Kasumi-1 (cell line): Measurements from ENCODE around the gene KLHL40.

Source experiments
- DNase-seq, 2 experiments: peaks; one replicate each; lab custom pipeline; 2025; lab: John Stamatoyannopoulos, UW

Gene KLHL40, protein sequence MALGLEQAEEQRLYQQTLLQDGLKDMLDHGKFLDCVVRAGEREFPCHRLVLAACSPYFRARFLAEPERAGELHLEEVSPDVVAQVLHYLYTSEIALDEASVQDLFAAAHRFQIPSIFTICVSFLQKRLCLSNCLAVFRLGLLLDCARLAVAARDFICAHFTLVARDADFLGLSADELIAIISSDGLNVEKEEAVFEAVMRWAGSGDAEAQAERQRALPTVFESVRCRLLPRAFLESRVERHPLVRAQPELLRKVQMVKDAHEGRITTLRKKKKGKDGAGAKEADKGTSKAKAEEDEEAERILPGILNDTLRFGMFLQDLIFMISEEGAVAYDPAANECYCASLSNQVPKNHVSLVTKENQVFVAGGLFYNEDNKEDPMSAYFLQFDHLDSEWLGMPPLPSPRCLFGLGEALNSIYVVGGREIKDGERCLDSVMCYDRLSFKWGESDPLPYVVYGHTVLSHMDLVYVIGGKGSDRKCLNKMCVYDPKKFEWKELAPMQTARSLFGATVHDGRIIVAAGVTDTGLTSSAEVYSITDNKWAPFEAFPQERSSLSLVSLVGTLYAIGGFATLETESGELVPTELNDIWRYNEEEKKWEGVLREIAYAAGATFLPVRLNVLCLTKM

DNA sequence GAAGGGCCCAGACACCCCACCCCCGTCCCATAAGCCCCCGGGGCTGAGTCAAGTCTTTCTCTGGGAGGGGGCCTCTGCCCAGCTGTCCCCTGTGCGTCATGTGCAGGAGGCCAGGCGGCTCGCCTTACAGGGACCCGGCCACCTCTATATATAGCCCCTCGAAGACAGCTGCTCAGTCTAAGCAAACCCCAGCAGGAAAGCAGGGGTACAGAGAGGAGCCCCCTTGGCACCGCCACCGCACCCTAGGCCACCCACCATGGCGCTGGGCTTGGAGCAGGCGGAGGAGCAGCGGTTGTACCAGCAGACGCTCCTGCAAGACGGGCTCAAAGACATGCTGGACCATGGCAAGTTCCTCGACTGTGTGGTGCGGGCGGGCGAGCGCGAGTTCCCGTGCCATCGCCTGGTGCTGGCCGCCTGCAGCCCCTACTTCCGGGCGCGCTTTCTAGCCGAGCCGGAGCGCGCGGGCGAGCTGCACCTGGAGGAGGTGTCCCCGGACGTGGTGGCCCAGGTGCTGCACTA, at the start of gene KLHL40:
Gene KLHL40, plus strand, starts transcription at position 175 of the 519 bp plus-strand sequence. Its CDS starts 82 bp downstream, at position 257.
- no peak for DNase-seq

DNA sequence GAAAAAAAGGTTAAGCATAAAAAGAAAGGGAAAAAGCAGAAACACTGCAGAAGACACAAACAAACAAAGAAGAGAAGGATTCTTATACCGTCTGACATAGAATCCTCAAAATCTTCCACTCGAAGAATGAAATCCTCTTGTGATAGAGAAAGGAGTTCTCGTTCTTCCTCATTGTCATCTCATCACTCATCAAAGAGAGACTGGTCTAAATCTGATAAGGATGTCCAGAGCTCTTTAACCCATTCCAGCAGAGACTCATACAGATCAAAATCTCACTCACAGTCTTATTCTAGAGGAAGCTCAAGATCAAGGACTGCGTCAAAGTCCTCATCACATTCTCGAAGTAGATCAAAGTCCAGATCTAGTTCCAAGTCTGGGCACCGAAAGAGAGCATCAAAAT, 48.3 kb upstream of the KLHL40 start:
- no peak for DNase-seq

DNA sequence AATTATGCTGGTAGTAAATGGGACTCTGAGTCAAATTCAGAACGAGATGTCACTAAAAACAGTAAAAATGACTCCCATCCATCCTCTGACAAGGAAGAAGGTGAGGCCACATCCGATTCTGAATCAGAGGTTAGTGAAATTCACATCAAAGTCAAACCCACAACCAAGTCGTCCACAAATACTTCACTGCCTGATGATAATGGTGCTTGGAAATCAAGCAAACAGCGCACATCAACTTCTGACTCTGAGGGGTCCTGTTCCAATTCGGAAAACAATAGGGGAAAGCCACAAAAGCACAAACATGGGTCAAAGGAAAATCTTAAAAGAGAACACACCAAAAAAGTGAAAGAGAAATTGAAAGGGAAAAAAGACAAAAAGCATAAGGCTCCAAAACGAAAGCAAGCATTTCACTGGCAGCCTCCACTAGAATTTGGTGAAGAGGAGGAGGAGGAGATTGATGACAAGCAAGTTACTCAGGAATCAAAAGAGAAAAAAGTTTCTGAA, 46.9 kb upstream of the KLHL40 start:
- no peak for DNase-seq

DNA sequence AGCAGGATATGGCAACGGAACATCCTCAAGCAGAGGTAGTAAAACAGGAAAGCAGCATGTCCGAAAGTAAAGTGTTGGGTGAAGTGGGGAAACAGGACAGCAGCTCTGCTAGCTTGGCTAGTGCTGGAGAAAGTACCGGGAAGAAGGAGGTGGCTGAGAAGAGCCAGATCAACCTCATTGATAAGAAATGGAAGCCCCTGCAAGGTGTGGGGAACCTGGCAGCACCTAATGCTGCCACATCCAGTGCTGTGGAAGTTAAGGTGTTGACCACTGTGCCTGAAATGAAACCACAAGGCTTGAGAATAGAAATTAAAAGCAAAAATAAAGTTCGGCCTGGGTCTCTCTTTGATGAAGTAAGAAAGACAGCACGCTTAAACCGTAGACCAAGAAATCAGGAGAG, 46.1 kb upstream of the KLHL40 start:
- DNase-seq: no peak

DNA sequence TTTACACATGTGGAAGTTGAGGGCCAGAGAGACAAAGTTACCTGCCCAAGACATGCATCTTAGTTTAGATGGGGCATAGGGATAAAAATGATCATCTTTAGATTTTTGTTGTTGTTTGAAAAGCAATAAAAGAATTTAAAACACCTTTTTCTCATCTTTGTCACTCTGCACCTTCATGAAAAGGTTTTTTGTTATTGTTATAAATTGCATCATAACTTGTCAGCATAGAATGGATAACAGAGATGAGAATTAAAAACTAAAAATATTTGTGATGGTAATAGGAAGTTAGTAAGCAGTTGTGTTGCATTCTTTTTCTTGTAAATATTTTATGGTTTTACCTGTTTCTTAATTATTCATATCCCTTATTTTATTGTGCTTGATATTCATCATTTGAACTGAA, 45.2 kb upstream of the KLHL40 start:
- DNase-seq: no peak

DNA sequence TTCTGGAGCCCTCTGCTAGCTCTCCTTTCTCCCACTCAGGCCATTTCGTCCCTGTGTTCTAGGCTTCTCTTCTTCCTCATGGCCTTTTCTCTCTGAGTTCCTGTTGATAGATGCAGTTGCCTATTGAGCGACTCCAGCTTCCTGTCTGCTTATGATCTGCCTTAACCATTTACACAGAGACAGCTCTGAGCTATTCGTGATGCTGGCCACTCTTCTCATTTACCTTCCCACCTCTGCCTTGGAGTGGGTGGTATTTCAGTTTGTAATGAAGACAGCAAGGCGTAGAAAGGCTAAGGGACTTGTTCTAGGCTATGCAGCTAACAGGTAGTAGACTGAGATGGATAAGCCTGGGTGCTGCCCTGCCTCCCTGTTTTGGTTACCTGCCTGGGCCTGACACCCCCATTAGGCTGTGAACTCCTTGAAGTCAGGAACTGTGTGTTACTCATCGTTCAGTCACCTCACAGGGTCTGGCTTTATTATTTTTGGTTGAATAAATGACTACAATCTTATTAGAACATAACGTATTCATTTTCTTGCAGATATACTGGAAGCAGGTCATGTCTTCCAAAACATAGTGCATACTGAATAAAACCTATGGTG, 44.5 kb upstream of the KLHL40 start:
- no peak for DNase-seq

DNA sequence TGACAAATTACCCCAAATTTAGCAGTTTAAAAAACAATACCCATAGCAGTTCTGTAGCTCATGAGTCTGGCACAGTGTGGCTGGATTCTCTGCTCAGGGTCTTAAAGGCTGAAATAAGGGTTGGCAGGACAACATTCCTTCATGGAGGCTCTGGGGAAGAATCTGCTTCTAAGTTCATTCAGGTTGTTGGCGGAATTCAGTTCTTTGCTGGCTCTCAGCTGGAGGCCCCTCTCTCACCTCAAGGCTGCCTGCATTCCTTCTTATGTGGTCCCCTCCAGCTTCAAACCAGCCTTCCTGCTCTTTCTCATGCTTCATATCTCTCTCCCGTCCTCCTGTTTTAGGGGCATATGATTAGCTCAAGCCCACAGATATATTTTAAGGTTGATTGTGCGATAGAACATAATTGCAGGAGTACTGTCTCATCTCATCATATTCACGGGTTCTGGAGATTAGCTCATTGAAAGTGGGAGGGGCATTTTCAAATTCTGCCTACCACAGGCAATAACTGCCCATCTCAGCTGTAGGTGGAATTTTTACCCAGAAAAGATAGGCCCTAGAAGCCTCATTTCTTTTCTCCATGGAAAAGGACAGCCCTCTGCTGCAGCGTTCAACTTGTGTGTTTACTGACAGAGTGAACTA, 37.4 kb upstream of the KLHL40 start:
- DNase-seq: no peak

DNA sequence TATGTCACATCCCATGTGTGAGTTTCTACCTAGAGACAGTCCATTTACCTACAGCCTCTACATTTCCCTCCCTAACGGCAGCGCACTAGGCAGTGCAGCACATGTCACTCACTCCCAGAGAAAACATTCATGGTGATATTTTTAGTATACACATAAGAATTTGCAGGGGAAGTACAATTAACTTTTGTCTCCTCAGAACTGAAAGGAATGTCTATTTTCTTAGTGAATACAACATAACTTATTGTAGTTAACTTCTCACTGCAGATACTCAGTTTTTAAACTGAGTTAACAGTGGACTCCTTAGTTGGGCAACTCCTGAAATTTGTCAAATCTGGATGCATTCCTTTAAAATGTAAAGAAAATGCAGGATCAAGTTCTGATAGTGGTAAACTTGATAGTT, 36.3 kb upstream of the KLHL40 start:
- DNase-seq: no peak

DNA sequence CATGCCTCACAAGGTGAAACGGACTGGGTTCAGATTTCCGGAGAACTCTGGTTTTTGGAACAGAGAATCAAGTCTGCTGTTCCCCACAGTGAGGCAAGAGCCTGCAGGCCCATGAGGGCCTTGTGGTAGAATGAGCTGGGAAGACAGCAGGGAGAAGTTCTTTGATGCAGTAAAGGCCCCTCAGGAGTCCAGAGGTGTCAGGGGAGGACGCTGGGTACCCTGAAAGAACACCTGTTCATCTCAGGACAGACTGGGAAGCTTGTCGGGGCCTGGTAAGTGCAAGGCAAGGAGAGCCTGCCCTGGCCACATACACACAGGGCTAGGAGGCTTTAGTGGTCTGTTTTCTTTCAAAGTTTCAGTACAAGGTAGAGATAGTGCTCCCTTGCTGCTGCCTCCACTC, 35.6 kb upstream of the KLHL40 start:
- DNase-seq: no peak

DNA sequence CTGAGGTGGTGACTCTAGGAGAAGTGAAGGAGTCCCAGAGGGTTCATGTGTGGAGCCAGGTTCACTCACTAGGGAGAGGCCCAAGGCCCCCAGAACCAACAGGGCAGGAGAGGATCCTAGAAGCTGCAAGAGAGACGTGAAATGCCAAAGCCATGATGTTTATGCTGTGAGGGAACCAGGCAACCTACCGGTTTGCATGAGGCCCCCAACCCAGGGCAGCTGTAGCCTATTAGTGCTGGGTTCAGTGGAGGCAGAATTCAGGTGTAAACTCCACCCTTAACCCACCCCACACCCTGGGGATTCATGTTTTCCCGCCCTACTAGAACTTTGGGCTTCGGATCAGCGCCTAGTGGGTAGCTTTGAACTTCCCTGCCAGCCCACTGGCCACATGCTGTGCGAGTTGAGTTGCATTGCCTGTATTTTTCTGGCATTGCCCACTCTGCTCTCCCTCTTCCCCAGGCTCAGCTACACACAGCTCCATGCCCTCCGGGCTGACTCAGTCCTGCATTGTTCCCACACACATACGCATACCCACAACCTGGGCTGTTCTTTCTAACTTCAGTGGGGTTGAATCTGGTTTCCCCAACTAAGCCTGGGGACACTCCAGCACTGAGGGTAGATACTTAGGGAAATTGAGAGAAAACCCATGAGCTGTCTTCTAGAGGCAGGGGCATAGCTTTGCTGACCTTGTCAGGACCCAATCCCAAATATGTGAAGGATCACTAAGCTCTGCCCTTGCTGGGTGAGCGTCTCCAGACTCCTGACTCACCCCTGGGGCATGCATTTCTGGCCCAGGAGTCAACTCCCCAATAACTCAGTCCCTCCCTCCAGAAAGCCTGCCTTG, 33.9 kb upstream of the KLHL40 start:
- no peak for DNase-seq

DNA sequence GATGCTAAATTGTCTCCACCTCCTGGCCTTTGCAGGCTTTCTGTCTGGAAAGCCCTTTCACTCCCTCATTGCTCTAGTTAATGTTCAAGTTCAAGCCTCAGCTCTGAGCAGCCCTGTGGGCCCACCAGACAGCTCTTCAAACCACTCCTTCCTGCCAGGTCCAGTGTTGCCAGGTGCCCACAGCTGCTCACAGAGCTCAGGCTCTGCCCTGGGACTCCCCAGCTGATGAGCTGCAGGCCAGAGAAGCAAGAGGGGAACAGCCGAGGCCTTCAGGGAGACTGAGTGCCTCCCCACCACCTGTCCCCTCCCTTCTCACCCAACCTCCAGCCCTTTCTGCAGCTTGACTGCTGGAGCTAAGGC, 33.1 kb upstream of the KLHL40 start:
- no peak for DNase-seq

DNA sequence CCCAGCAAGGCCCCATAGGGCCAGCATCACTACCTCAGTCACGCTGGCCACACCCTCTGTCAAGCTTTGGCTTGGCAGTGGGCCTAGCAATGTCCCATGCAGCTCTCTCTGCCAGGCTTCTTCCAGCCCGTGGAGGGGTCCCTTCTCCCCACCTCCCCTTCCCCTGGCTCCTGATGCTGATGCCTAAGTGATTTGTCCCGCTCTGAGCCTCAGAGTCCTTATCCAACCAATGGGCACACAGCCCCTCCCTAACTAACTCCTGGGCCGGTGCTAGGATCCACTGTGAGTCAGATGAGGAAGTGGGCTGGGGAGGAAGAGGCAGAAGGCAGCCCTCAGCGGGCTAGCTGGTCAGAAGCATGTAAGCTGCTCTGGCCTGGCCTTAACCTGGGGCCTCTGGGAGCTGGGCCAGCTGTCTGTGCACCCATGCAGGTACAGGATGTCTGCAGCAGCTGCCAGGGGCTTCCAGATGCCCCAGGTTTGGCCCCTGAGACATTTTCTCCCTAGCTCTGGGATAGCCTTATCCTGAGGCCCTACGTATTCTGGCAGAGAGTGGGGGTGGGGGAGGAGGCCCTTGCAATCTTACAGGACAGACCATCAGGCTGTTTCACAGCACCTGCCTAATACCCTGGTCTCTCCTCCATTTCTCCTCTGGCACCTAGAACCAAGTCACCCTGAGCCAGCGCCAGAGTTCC, 32.6 kb upstream of the KLHL40 start:
- peak; percentile 86 to 93 for DNase-seq

DNA sequence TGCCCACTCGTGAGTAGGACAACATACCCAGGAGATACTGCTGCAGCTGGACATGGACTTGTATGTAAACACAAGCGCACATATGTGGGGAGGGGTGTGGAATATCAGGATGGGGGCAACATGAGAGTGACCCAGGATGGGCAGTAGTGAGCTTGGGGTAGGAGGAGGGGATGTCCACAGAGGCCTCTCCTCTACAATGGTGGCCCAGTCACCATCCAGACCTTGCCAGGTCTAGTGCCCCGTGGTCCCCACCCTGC, 32.1 kb upstream of the KLHL40 start:
- DNase-seq: no peak

DNA sequence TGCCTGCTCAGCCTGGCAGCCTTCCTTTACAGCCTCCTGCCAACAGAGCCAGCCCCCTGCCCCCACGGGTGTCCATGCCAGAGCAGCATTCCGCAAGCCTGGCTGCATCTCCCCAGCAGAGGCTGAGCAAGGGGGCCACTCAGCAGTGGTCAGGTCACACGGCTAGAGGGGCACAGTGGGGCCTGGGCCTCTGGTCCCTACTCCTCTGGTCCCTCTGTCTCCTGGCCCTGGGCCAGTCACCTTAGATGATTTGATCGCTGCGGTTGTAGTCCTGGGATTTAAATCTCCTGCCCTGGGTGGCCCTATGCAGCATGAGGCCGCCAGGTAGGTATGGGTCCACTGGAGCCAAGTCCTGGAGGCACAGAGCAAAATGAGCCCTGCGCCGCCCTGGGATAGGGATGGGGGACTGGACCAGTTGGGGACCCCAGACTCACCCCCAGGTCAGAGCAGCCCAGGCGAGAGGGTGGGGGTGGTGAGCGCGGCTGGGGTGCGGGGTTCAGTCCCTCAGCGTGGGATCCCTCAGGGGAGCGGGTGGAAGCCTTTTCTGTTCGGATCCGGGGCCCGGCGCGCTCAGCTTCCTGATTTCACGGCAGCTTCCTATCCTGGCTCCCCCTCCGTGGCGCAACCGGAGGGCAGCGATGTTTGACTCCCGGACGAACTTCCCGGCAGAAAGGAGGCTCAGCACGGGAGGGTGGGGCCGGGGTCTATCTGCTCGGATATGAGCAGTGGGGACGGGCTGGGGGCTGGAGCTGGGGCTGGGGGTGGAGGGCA, 31.6 kb upstream of the KLHL40 start, which contains the start of gene ZBTB47:
Gene ZBTB47, plus strand, starts transcription at position 138 of the 771 bp plus-strand sequence. CDS start 4,659 bp downstream, outside the sequence.
- DNase-seq: peak; percentile 16 to 46

DNA sequence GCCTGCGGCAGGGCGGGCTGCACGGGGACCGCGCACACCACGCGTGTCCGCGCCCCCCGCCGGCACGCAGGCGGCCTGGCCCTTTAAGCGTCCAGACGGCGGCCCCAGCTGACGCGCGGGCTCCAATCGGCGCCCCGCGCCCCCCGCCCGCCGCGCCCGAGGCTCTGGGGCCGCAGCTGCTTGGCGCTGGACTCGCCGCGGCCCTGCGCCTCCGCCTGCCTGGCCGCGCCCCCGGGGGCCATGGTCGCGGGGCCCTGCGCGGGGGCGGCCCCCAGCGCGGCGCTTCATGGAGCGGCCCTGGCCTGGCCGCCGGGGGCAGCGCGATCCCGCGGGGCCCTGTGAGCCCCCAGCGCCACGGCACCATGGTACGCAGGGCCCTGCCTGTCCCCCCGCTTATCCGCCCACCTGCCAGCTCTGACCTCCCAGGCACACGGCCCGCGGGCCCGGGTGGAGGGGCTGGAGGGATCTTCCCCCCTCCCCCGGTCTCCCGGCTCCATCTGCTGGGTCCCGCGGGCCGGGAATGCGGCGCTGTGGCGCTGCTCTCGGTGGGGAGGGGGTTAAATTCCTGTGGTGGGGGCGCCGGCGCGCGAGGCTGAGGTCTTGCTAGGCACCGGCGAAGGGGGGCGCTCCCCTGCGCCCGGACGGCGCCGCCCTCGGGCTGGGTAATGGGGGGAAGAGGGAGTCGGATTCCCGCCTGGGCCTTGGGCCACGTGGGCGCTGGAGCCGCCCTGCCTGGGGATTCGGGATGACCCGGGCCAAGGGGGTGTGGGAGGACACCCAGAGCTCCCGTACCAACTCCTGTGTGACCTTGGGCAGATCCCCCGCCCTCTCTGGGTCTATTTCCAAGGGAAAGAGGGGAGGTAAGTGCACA, 30.8 kb upstream of the KLHL40 start:
- DNase-seq: peak; percentile 26 to 51

DNA sequence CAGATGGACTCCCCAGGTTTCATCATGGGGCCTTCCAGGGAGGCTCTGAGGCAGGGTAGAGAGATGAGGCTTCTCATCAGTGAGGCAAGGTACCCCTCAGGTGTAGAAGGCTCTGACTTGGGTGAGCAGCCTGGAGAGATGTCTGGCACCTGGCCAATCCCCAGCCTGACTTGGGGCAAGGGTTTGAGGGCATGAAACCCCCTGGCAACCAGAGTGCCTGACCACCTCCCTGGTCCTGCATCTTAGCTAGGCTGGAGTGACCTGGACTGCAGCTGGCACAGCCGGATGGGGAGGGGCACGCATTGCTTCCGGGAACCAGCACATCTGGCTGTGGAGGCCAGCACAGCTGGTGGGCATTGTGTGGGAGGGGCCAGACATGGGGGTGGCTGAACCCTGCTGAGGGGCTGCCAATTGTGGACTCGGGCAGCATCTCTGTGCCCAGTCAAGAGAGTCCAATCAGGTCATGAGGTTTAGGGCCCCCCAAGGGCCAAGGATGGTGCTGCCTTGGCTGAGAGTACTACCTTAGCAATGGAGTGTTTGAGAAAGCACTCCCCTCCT, 29.9 kb upstream of the KLHL40 start:
- no peak for DNase-seq

DNA sequence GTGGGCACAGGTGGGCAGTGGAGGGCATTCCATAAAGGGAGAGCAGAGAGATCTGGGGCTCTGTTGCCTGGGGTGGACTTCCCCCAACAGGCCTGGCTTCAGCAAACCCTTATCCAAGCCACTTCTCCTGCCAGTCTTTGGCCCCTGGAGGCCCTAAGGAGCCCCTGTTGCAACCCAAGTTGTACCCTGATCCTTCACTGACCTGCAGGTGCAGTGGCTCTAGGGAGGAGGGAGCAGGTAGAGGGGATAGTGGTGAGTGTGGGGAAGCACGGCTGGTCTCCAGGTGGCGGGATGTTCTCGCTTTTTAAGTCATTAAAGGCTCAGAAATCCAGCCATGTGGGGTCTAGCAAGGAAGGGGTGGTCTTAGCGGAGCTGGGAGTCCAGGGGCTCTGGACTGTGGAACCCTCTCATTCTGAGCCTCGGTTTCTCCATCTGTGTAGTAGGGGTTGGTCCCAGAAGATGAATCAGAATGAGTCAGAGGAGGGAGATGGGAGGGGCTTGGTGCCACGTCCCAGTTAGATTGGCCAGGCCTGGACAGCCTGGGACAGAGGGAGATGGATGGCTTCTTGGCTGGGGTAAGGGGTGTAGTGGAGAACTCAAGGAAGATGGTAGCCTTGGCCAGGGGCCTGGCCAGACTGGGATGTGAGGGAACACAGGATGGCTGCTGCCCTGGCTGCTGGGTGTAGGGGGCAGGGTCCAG, 29.2 kb upstream of the KLHL40 start:
- DNase-seq: no peak
